HEK293 (cell line): Measurements from ENCODE around the gene ADCK2.
A peak's percentile ranks its signal among the peaks of the same experiment; 100 is the strongest.

ENCODE experiments used
- CTCF ChIA-PET: fragments of 350-600 bp; formaldehyde crosslinking; extraction: SDS; loops from one replicate; lab custom pipeline; 2021; ENCODE audit warnings: antibody characterized with exemption; lab: Yijun Ruan, JAX
- POLR2A ChIA-PET: fragments of 300-600 bp; formaldehyde crosslinking; extraction: SDS; loops from one replicate; lab custom pipeline; 2020; ENCODE audit warnings: antibody characterized with exemption, inconsistent platforms; lab: Yijun Ruan, JAX
- H3K27ac ChIP-seq: fragments of 200-500 bp; sonication (Bioruptor generic); 2 replicates; pipeline ENCODE4 v1.5.1; 2014; ENCODE audit warnings: low read depth, low read length, control low read depth, inconsistent platforms; ENCODE audit errors: extremely low read depth
- H3K36me3 ChIP-seq, 2 experiments: fragments of 200-500 bp in 1 of 2; sonication (Bioruptor generic) in 1 of 2; 1 replicate in 1 of 2; 2 replicates in 1 of 2; pipeline ENCODE4 v1.5.1; 2014 to 2017; ENCODE audit warnings: inconsistent platforms in 2 of 2, low read length in 2 of 2; ENCODE audit not compliant: control insufficient read depth in 2 of 2, insufficient read depth in 1 of 2
- H3K4me1 ChIP-seq: fragments of 200-500 bp; sonication (Bioruptor generic); 2 replicates; pipeline ENCODE4 v1.5.1; 2014; ENCODE audit warnings: mild to moderate bottlenecking, low read length, inconsistent platforms; ENCODE audit not compliant: control insufficient read depth, insufficient read depth
- H3K4me3 ChIP-seq: 2 replicates; pipeline ENCODE4 v1.5.1; 2011; ENCODE audit warnings: low read depth, mild to moderate bottlenecking, control low read depth, low read length, moderate library complexity
- H3K9me3 ChIP-seq: fragments of 200-500 bp; sonication (Bioruptor generic); 2 replicates; pipeline ENCODE4 v1.5.1; 2014; ENCODE audit warnings: low read depth, low read length, inconsistent platforms; ENCODE audit not compliant: control insufficient read depth, insufficient read depth
- FEZF1 ChIP-seq: fragments of 450-650 bp; formaldehyde crosslinking; IDR thresholded peaks from 2 replicates; pipeline ENCODE4 v1.5.1; 2016; ENCODE audit warnings: missing biosample characterization, missing genetic modification characterization
- GLIS1 ChIP-seq: fragments of 450-650 bp; formaldehyde crosslinking; IDR thresholded peaks from 2 replicates; pipeline ENCODE4 v1.5.1; 2016; ENCODE audit warnings: missing biosample characterization, missing genetic modification characterization
- PRDM1 ChIP-seq: fragments of 450-650 bp; formaldehyde crosslinking; IDR thresholded peaks from 2 replicates; pipeline ENCODE4; 2016; ENCODE audit warnings: missing biosample characterization, missing genetic modification characterization
- PRDM4 ChIP-seq: fragments of 450-650 bp; formaldehyde crosslinking; IDR thresholded peaks from 2 replicates; pipeline ENCODE4 v1.5.1; 2017; ENCODE audit warnings: missing biosample characterization, missing genetic modification characterization
- SETDB1 ChIP-seq: IDR thresholded peaks from one replicate; pipeline ENCODE4 v1.6.1; 2017; ENCODE audit warnings: mild to moderate bottlenecking, low read length, moderate library complexity, mixed read lengths; ENCODE audit not compliant: insufficient read length
- ZFP69B ChIP-seq: fragments of 450-650 bp; formaldehyde crosslinking; IDR thresholded peaks from 2 replicates; pipeline ENCODE4 v1.5.1; 2016; ENCODE audit warnings: missing biosample characterization, missing genetic modification characterization
- ZNF155 ChIP-seq: fragments of 450-650 bp; formaldehyde crosslinking; IDR thresholded peaks from 2 replicates; pipeline ENCODE4 v1.5.1; 2016; ENCODE audit warnings: missing biosample characterization, missing genetic modification characterization
- ZNF16 ChIP-seq: fragments of 450-650 bp; formaldehyde crosslinking; IDR thresholded peaks from 2 replicates; pipeline ENCODE4 v1.5.1; 2016; ENCODE audit warnings: low read depth, missing biosample characterization, missing genetic modification characterization
- ZNF274 ChIP-seq, 2 experiments: fragments of 200-500 bp in 1 of 2; fragments of 450-650 bp in 1 of 2; sonication (Bioruptor generic) in 1 of 2; formaldehyde crosslinking in 1 of 2; IDR thresholded peaks; 2 replicates each; pipeline versions ENCODE4 v1.5.1 to v1.6.1; 2014 to 2016; ENCODE audit warnings: borderline replicate concordance in 1 of 2, inconsistent platforms in 1 of 2, low read length in 1 of 2, missing biosample characterization in 1 of 2, missing genetic modification characterization in 1 of 2
- ZNF391 ChIP-seq: fragments of 450-650 bp; formaldehyde crosslinking; IDR thresholded peaks from 2 replicates; pipeline ENCODE4 v1.5.1; 2016; ENCODE audit warnings: low read depth, missing biosample characterization, missing genetic modification characterization, borderline replicate concordance
- ZNF449 ChIP-seq: fragments of 450-650 bp; formaldehyde crosslinking; IDR thresholded peaks from 2 replicates; pipeline ENCODE4 v1.5.1; 2017; ENCODE audit warnings: missing biosample characterization, mild to moderate bottlenecking, missing genetic modification characterization, moderate library complexity
- ZNF513 ChIP-seq: fragments of 450-650 bp; IDR thresholded peaks from 2 replicates; pipeline ENCODE4 v1.5.1; 2018; ENCODE audit warnings: missing biosample characterization, missing genetic modification characterization
- ZNF518A ChIP-seq: fragments of 450-650 bp; formaldehyde crosslinking; conservative IDR thresholded peaks from 2 replicates; pipeline ENCODE4 v1.5.1; 2016; ENCODE audit warnings: low read depth, missing biosample characterization, missing genetic modification characterization
- ZNF621 ChIP-seq: fragments of 450-650 bp; formaldehyde crosslinking; IDR thresholded peaks from 2 replicates; pipeline ENCODE4 v1.5.1; 2017; ENCODE audit warnings: missing biosample characterization, missing genetic modification characterization
- ZNF624 ChIP-seq: fragments of 450-650 bp; formaldehyde crosslinking; IDR thresholded peaks from 2 replicates; pipeline ENCODE4 v1.5.1; 2017; ENCODE audit warnings: missing biosample characterization, missing genetic modification characterization
- ZNF704 ChIP-seq: fragments of 450-650 bp; formaldehyde crosslinking; IDR thresholded peaks from 2 replicates; pipeline ENCODE4 v1.5.1; 2016; ENCODE audit warnings: missing biosample characterization, missing genetic modification characterization
- ZNF776 ChIP-seq: fragments of 450-650 bp; formaldehyde crosslinking; IDR thresholded peaks from 2 replicates; pipeline ENCODE4 v1.5.0; 2017; ENCODE audit warnings: missing biosample characterization, missing genetic modification characterization, borderline replicate concordance
- ZNF843 ChIP-seq: fragments of 450-650 bp; formaldehyde crosslinking; IDR thresholded peaks from 2 replicates; pipeline ENCODE4 v1.5.1; 2016; ENCODE audit warnings: missing biosample characterization, missing genetic modification characterization
- ZSCAN4 ChIP-seq: fragments of 450-650 bp; formaldehyde crosslinking; IDR thresholded peaks from 2 replicates; pipeline ENCODE4 v1.5.1; 2017; ENCODE audit warnings: missing biosample characterization, missing genetic modification characterization

Gene ADCK2

GRCh38 chr7:140640727-140641523 lies 31.8 kb upstream of the ADCK2 start, which contains the start of gene DENND2A (continued):
- TF ChIP-seq ZNF518A = no peak
- TF ChIP-seq SETDB1 = no peak
- TF ChIP-seq ZNF621 (tag by site-specific recombination) = no peak
- TF ChIP-seq ZNF391 (tag by site-specific recombination) = peak; percentile 30; the same call in 1 of the 2 replicates
- no peak for TF ChIP-seq ZNF16 (tag by site-specific recombination)
- TF ChIP-seq ZNF776 = no peak
- TF ChIP-seq ZNF449 (tag by site-specific recombination) = no peak
- TF ChIP-seq ZSCAN4 (tag by site-specific recombination) = no peak
- no peak for TF ChIP-seq ZNF843 (tag by site-specific recombination)
- TF ChIP-seq ZFP69B (tag by site-specific recombination) = 0 out of 2 replicates have a peak, but pooled peaks have one; percentile 51
- TF ChIP-seq ZNF155 (tag by site-specific recombination) = no peak
- no peak for TF ChIP-seq ZNF704 (tag by site-specific recombination)
- TF ChIP-seq FEZF1 = no peak

- Histone ChIP-seq H3K36me3 (no peaks in the 10 kb centered on the region), H3K9me3 (no peaks in the 10 kb centered on the region), H3K27ac (no peak overlapping the region), H3K4me1 (no peaks in the 10 kb centered on the region), H3K4me3 (no peak overlapping the region)
- ChIA-PET CTCF (interaction anchor here (0.5 to 2.2 kb wide), 6 partner anchors 11 to 789 kb away, joined by 3 to 8 read pairs (median 4); no protein-coding TSS in a partner anchor), POLR2A (interaction anchor here (0.8 to 1.2 kb wide), 4 partner anchors 10 to 162 kb away, joined by 4 to 7 read pairs (median 4); partner anchors contain the start of gene MKRN1)
- TF ChIP-seq ZNF513 (tag by site-specific recombination) (0 out of 2 replicates have a peak, but pooled peaks have one; percentile 11), PRDM4 (peak; percentile 41; the same call in 1 of the 2 replicates), ZNF624 (tag by site-specific recombination) (no peak), GLIS1 (tag by site-specific recombination) (no peak), ZNF274 (IDR thresholded peaks at IDR 0.05; ENCODE audit: low read length) (no peak), ZNF274 (tag by site-specific recombination; IDR thresholded peaks at IDR 0.05; ENCODE audit: borderline replicate concordance) (no peak), PRDM1 (tag by site-specific recombination) (peak; percentile 80)
Measured at GRCh38 chr7:140641524-140642195, 31.1 kb upstream of the ADCK2 start.
